DMS153 treated with DMSO at 0.1 percent for 48 hours (cell line): ENCODE data around the gene PCDHGB2.
"Not testable (repeated sequence)": the region's sequence is repeated elsewhere in the genome, so short reads cannot be mapped to it uniquely, and the experiment has no call there.

Experiments
- DNase-seq: peaks from one replicate; lab custom pipeline; 2025; ENCODE audit not compliant: unreplicated experiment; lab: John Stamatoyannopoulos, UW

PCDHGB2 gene

GRCh38 chr5:141359790-141360426, at the start of gene PCDHGB2:
PCDHGB2 (plus strand) TSS chr5:141359994; CDS start chr5:141360136, 142 bp downstream.
- DNase-seq = no peak

DNA sequence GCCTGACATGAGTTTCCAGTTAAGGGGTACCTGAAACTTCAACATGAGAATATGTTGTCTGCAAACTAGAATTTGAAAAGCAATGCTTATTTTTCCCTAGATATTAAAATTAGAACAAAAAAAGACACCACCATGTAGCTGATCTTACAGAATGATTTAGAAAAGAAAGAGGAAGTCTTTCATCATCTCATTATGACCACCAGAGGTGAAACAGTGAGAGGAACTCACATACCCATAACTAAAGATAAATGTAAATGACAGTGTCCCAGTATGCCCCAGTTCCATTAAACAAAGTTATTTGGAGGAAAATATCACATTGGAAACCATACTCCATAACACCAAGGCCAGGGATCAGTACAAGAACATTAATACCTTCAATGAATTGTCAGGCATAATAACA, 46.1 kb upstream of the PCDHGB2 start:
- no peak for DNase-seq

- DNase-seq = not testable (repeated sequence)
These were observed 42.8 kb upstream of the PCDHGB2 start for GRCh38 chr5:141316963-141317362.

DNA sequence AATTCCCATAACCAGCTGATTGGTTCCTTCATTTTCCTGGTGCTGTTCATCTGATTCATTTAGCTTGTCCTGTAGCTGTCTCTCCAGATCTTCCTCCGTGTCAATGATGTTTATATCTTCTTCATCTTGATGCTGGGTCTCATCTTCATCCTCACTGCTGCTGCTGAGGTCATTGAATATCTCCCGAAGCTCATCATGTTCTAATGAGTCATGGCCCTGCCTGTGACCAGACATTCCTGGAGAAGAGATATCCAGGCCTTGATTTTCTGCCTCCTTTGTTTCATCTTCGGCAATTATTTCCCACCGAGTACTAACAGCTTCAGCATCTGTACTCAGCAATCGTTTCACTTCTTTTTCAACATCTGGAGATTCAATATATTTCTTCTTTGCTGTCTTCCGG, 40.6 kb upstream of the PCDHGB2 start:
- no peak for DNase-seq

DNA sequence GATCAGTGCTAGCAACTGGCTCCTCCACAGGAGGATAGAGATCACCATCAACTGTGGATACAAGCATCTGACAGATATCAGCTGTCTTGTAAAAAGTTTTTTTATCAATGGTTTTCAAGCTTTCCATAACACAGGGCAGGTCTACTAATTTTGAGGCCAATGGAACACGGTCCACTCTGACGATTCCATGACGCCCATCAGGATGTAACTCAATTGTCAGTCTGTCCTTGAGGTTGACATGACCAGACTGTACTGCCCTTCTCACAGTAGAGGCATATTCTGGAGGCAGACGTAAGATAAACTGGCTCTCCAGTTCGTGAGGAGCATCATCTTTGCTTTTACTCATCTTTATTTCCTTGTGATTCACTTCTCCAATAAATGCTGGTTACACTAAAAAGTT, 40.1 kb upstream of the PCDHGB2 start:
- DNase-seq = no peak

- peak; percentile 29 for DNase-seq
These were observed 39.3 kb upstream of the PCDHGB2 start, which contains the start of gene TAF7 for GRCh38 chr5:141320225-141321169. TAF7 (minus strand) TSS chr5:141320784; CDS start chr5:141320044, 740 bp downstream.

- no peak for DNase-seq
These were observed 37.5 kb upstream of the PCDHGB2 start for GRCh38 chr5:141322261-141322660.

DNA sequence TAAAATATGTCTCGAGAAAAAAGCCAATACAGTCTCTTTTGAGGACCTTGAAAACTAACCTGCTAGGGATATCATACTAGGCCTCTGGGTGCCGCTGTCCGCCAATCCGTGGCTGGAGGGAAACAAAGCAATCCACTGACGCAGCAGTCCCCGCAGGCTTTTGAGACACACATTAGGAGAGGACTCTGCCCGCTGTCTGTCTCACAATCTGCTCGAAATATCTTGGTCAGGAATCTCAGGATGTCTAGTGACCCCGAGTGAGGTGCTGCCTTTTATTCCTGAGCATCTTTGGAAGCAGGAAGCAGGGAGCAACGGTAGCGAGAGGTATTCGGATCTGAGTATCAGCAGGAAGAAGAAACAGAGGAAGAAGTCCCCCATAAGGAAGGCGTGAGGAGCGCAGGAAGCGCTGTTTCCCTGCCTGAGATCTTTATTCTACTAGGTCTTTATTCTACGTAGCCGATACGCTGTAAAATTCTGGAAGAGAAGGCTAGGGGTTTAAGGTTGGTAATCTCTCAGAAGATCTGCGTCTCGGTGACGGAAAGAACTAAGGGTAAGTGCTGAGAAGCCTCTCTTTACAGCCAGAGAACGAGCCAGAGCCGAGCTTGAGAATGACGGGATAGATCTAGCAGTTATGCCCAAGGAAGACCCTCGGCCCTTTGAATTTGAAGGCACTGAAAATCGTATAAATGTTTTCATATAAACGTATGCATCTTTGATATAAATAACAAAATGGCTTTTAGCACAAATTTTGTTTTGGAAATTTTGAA, 33.5 kb upstream of the PCDHGB2 start:
- no peak for DNase-seq

DNA sequence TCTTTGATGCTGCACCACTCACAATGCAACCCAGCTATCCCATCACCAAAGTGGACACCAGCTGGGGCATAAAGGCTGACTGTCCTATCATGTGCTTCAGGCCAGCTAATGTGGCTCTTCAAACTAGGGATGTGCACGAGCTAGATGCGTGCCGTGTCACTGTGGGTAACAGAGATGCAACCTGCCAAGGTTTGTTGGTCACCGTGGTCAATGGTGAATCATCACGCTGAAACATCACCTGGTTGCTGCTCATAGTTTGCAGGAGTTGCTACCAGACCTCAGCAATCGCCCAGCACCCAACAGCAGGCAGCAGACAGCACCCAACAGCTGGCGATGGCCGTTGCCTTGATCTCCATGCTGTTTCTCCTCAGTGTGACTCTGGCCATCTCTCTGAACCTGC, 31.6 kb upstream of the PCDHGB2 start:
- no peak for DNase-seq

GRCh38 chr5:141330299-141331080, 29.3 kb upstream of the PCDHGB2 start, which contains the start of gene PCDHGA1:
PCDHGA1 (plus strand) TSS chr5:141330514.
- DNase-seq = no peak

GRCh38 chr5:141332571-141332970, 27.2 kb upstream of the PCDHGB2 start:
- not testable (repeated sequence) for DNase-seq

DNA sequence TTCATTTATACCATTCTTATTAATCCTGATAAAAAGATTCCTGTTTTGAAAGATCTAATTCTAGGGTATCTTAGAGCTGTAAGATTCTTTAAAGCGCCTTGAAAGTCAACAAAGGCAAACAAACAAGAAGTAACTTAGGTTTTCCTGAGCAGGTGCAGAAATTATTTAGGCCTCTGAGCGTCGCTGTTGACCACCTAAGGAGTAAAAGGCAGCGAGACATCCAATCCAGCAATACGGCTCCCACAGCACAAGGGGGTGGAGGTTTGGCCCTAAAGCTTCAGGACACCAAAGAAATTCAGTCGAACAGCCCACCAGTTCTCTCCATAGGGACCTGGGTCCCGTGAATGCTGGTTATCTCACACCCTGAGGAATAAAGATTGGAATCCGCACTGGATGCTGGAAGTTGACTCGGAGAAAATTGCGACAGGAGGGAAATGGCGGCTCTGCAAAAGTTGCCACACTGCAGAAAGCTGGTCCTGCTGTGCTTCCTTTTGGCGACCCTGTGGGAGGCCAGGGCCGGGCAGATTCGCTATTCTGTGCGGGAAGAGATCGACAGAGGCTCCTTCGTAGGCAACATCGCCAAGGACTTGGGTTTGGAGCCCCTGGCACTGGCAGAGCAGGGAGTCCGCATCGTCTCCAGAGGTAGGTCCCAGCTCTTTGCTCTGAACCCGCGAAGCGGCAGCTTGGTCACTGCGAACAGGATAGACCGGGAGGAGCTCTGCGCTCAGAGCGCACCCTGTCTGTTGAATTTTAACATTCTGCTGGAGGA, 21.1 kb upstream of the PCDHGB2 start, which contains the start of gene PCDHGA2:
Gene PCDHGA2, plus strand, starts transcription at position 223 of the 769 bp plus-strand sequence.
- DNase-seq = no peak

DNA sequence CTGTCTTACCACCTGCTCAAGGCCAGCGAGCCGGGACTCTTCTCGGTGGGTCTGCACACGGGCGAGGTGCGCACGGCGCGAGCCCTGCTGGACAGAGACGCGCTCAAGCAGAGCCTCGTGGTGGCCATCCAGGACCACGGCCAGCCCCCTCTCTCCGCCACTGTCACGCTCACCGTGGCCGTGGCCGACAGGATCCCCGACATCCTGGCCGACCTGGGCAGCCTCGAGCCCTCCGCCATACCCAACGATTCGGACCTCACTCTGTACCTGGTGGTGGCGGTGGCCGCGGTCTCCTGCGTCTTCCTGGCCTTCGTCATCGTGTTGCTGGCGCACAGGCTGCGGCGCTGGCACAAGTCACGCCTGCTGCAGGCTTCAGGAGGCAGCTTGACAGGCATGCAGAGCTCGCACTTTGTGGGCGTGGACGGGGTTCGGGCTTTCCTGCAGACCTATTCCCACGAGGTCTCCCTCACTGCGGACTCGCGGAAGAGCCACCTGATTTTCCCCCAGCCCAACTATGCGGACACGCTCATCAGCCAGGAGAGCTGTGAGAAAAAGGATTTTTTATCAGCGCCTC, 18.9 kb upstream of the PCDHGB2 start:
- DNase-seq = not testable (repeated sequence)

DNA sequence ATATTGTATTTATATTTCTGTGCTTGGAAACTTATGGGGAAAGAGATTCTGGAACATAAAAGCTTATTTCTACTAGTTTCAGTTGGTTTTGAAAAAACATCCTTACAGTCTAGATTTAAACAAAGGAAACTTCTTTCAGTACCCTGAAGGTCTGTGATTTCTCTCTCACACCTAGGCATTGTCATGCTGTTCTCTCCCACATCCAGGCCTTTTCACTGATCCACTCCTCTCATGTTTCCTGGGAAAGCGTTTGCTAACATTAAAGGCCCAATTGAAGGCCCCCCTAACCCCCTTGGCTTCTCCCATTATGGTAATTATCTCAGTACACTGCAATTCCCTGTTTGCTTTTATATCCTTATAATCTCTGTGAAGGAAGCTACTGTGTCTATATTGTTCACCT, 17.0 kb upstream of the PCDHGB2 start:
- DNase-seq = no peak

DNA sequence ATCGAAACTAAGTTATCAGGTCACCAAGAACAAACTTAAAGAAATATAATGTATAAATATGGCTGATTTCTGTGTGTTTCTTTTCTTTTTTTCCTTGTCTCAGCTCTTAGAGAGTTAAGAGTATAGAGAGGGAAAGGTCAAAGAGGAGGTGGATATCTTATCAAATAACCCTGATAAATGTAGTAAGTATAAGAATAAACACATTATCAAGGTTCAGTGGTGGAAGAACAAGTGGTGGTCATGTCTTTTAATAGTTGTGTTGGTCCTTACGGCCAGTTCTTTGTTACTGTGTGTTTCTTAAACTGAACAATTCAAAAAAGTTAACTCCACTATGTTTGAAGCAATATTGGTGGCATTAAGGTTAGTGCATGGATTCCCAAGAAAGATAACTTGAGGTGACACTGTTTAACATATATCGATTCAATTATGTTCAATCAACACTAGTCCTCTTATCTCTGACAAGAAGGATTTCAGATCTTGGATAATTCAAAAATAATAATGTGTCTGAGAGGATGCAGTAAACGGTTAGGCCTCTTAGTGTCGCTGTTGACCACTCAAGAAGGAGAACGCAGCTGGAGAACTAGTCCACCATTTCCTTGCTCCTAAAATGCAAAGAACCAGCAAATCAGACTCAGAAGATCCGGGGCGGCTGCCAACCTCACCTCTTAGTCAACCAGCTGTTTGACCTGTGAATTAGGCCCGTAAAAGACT, 16.4 kb upstream of the PCDHGB2 start, which contains the start of gene PCDHGA3:
Gene PCDHGA3, plus strand, starts transcription at position 588 of the 711 bp plus-strand sequence. CDS start 205 bp downstream, outside the sequence.
- DNase-seq = no peak

- no peak for DNase-seq
These were observed 15.8 kb upstream of the PCDHGB2 start for GRCh38 chr5:141343953-141344463.

DNA sequence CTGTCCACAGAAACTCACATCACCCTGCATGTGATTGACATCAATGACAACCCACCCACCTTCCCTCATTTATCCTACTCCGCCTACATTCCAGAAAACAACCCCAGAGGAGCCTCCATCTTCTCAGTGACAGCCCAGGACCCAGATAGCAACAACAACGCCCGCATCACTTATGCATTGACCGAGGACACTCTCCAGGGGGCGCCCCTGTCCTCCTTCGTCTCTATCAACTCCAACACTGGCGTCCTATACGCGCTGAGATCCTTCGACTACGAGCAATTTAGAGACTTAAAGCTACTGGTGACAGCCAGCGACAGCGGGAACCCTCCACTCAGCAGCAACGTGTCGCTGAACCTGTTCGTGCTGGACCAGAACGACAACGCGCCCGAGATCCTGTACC, 14.5 kb upstream of the PCDHGB2 start:
- DNase-seq = no peak

DNA sequence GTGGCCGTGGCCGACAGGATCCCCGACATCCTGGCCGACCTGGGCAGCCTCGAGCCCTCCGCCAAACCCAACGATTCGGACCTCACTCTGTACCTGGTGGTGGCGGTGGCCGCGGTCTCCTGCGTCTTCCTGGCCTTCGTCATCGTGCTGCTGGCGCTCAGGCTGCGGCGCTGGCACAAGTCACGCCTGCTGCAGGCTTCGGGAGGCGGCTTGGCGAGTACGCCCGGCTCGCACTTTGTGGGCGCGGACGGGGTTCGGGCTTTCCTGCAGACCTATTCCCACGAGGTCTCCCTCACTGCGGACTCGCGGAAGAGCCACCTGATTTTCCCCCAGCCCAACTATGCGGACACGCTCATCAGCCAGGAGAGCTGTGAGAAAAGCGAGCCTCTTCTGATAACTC, 13.8 kb upstream of the PCDHGB2 start:
- not testable (repeated sequence) for DNase-seq
